22Rv1 (cell line): ENCODE results near the gene KRT38.

Experiments used
- ZFX ChIP-seq: fragments of 450-650 bp; IDR thresholded peaks from 2 replicates; pipeline ENCODE4 v1.6.1; 2017; ENCODE audit warnings: antibody characterized with exemption, borderline replicate concordance
- TF ChIP-seq, protein P1 (sequence below): fragments of 450-650 bp; IDR thresholded peaks from 2 replicates; pipeline ENCODE4 v1.5.1; 2017; ENCODE audit warnings: mild to moderate bottlenecking

DNA sequence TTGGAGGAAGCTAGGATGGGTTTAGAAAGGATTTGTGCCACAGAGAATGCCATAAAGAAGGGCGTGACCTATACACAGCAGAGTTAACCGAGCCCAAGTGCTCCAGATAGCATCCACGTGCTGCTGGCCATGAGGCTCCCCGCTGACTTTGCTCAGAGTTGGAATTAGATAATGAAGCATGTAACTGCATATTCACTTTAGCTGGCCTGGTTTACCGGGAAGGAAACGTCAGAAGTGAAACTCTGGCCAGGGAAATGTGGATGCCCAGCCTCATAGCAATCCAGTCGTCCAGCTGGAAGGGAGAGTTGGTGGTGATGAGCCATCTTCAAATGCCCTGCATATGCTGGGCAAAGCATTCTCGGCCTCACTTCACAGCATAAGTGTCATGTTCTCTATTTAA, 34.1 kb upstream of the KRT38 start:
- TF ChIP-seq, protein P1, sequence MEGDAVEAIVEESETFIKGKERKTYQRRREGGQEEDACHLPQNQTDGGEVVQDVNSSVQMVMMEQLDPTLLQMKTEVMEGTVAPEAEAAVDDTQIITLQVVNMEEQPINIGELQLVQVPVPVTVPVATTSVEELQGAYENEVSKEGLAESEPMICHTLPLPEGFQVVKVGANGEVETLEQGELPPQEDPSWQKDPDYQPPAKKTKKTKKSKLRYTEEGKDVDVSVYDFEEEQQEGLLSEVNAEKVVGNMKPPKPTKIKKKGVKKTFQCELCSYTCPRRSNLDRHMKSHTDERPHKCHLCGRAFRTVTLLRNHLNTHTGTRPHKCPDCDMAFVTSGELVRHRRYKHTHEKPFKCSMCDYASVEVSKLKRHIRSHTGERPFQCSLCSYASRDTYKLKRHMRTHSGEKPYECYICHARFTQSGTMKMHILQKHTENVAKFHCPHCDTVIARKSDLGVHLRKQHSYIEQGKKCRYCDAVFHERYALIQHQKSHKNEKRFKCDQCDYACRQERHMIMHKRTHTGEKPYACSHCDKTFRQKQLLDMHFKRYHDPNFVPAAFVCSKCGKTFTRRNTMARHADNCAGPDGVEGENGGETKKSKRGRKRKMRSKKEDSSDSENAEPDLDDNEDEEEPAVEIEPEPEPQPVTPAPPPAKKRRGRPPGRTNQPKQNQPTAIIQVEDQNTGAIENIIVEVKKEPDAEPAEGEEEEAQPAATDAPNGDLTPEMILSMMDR = no peak
- no peak for TF ChIP-seq ZFX
